GM12875 (cell line): Measurements from ENCODE around the gene SORT1.
"Not testable (repeated sequence)": the region's sequence is repeated elsewhere in the genome, so short reads cannot be mapped to it uniquely, and the experiment has no call there.

Experiments
- H3K4me3 ChIP-seq: one replicate; pipeline ENCODE4 v1.5.1; 2011; ENCODE audit warnings: low read depth, low read length, control low read depth
- TF ChIP-seq, protein P1 (sequence below): IDR thresholded peaks from 2 replicates; pipeline ENCODE4 v1.5.1; 2011; ENCODE audit warnings: low read depth, mild to moderate bottlenecking, control low read depth, inconsistent platforms, low read length, moderate library complexity, borderline replicate concordance; ENCODE audit not compliant: insufficient read depth

Gene SORT1

GRCh38 chr1:109307274-109308021 lies 90.3 kb downstream of the SORT1 start:
- TF ChIP-seq, protein P1, sequence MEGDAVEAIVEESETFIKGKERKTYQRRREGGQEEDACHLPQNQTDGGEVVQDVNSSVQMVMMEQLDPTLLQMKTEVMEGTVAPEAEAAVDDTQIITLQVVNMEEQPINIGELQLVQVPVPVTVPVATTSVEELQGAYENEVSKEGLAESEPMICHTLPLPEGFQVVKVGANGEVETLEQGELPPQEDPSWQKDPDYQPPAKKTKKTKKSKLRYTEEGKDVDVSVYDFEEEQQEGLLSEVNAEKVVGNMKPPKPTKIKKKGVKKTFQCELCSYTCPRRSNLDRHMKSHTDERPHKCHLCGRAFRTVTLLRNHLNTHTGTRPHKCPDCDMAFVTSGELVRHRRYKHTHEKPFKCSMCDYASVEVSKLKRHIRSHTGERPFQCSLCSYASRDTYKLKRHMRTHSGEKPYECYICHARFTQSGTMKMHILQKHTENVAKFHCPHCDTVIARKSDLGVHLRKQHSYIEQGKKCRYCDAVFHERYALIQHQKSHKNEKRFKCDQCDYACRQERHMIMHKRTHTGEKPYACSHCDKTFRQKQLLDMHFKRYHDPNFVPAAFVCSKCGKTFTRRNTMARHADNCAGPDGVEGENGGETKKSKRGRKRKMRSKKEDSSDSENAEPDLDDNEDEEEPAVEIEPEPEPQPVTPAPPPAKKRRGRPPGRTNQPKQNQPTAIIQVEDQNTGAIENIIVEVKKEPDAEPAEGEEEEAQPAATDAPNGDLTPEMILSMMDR = no peak

DNA sequence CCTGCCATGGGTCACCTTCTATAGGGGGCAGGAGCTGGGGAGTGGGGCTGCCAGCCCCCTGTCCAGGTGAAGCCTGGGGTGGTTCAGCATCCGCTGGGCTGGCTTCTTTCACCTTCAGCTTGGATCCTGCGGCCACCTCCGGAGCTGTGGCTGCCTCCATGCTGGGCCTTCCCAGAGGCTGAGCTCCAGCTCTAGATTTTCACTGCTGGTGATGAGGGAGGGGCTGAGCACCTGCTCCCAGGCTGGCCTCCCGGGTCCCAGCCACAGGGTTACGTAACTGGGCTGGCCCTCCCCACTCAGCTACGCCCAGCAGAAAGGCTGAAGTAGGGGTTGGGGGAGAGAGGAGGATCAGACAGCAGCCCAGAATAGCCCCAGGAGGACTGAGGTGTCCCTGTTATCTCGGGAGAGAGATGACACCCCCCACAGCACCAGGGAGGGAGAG lies 90.9 kb downstream of the SORT1 start, which contains the start of gene MYBPHL:
Gene MYBPHL (minus strand): TSS at position 180 of the 442 bp plus-strand sequence. CDS start 20 bp downstream, at position 160.
- no peak within 1 kb of the TSS for H3K4me3 ChIP-seq
- TF ChIP-seq, protein P1 = no peak

More at GRCh38 chr1:109307274-109308021, 90.3 kb downstream of the SORT1 start:
- no peak overlapping the region for H3K4me3 ChIP-seq

DNA sequence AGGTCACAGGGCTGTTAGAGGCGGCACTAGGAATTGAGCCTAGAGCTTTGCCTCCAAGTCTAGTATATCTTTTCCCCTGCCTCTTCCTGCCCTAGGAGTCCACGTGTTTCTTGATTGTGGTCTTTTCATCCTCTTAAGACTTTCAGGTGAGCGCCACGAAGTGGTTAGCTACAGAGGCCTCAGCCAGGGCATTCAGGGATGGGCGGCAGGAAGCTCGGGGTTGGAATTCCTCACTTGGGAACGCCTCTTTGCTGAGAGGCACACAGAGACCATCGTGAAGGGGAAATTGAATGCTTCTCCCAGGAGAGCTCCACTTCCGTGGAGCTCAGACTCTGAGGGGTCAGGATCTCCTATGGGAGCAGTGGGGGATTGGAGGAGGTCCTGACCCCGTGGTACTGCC lies 91.7 kb downstream of the SORT1 start:
- not testable (repeated sequence) for H3K4me3 ChIP-seq

DNA sequence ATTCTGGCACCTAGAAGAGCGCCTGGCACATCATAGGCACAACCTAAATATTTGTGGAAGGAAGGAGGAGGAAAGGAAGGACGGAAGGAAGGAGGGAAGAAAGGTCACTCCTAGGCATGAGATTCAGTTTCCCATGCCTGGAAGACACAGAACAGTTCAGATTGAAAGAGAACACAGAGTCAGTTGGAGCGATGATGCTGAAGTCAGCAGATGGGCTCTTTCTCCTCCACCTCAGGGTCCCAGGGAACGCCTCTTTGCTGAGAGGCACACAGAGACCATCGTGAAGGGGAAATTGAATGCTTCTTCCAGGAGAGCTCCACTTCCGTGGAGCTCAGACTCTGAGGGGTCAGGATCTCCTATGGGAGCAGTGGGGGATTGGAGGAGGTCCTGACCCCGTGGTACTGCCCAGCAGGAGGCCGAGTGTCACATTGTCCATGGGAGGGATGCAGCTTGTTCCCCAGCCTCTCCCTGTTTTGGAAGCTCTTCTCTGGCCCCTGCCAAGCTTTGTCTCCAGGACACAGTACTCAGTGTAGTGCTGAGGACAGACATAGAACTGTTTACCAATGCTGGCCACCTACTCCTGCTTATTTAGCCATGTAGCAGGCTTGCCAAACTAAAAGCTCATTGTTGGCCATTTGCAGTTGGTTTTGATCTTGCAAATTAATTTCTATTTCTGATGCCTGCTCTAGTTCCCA lies 93.3 kb downstream of the SORT1 start:
- TF ChIP-seq, protein P1 = no peak
- H3K4me3 ChIP-seq = no peak overlapping the region

DNA sequence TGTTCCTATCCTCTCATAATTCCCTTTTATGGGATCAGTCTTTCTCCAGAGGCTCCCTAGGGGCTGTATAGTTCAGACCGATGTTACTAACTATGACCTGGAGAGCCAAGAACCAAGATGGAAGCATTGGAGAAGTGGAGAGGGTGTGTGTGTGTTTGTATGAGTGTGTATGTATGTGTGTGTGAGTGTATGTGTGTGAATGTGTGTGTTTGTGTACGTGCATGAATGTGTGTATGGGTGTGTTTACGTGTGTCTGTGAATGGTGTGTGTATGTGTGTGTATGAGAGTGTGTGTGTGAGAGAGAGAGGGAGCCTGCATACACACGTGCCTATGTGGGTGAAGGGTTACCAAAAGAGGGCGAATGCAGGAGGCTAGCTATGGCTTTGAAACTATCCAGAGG lies 95.8 kb downstream of the SORT1 start:
- no peak overlapping the region for H3K4me3 ChIP-seq
- TF ChIP-seq, protein P1 = no peak

DNA sequence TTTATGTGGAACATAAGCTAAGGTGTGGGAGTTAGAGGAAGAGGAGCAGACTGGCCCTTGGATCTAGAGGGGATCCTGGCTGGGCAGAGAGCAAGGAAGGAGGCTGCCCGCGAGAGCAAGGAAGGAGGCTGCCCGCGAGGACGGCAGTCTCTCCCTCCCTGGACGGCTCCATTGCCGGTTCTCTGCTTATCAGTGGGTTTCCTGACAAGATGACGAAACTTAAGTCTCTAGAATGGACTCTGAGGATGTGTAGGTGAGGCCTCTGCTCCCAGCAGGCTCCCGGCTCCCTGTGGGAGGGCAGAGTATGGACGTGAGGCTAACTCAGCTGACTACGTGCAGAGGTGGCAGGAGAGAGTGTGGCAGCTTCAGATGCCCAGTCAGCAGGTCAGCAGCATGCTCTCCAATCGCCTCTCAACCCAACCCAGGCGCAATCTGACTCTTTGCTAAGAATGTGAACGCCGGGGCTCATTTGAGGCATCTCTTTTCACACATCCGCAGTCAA lies 97.0 kb downstream of the SORT1 start:
- no peak overlapping the region for H3K4me3 ChIP-seq
- TF ChIP-seq, protein P1 = no peak

DNA sequence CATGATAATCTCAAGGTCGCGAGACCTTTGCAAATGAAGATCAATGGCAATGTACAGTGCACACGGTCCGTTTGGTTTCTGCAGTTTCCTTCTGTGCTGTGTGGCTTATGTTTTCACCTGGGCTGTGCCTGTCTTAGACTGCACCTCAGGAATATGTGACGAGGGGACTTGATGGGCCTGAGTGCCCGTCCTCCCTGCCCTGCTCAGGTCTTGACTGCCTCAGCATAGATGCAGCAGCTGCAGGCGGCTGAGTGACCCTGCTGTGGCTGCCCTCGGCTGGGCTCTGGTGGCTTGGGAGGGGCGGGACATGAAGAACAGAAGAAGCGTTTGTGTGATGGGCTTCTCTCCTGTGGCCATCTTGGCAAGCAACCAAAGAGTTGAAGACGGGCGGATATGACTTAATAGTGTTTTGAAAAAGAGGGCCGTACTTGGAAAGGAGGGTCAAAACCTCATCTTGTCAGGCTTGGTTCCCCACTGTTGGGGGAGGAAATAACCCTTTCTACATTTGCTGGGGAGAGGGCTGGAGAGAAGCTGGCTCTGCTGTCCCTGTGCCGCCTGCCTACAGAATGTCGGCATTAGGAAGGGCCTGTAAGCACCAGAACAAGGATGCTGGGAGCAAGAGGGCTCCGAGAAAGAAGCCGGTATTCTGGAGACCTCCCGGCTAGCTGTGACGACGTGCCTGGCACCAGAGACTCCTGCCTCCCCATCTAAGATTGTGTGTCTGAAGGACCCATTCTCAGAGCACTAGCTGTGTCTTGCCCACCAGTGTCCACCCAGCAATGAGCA lies 98.0 kb downstream of the SORT1 start:
- no peak overlapping the region for H3K4me3 ChIP-seq
- TF ChIP-seq, protein P1 = no peak
